ENCODE results near the gene KIAA1671. TPM values are rescaled to one million over a fixed set of nuclear protein-coding genes. Genes with fewer than 3 reads are reported as not detected.

Gene KIAA1671
- total RNA-seq, 4 donors from 2014 or later, result 20.9 to 41.8 (median 28.4) TPM

DNA sequence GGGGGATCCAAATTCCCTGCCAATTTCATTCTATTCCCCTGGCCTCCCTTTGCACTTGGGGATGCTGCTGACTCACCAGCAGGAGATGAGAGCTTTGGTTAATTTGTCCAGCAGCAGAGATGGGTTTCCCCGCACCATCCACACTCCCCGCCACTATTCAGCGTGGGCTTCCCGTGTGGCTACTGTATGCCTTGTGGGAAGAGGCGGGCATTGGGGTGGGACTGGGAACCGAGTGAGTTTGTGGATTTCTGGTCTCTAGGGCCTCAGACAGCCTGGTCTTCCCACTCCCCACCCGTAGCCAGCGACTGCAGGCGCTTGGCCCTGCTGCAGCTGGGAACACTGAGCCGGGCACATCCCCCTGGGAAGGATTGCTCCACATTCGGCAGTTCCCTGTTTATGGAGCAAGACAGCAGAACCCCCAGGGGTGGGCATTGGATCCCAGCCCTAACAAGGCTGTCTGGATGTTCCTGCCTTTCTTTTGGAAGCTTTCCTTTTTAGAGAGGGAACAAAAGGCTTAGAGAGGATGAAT lies 23.4 kb downstream of the KIAA1671 start:
- Histone ChIP-seq H3K27ac (peak overlapping the region; percentile 3 to 83 (median 82)), H3K36me3 (no peaks in the 10 kb centered on the region), H3K4me3 (peak overlapping the region in 1 of 2 donors; percentile 15), H3K27me3 (no peaks in the 10 kb centered on the region), H3K4me1 (peaks cover 0 to 32% (median 16%) of the 10 kb centered on the region in 3 donors), H3K9me3 (no peaks in the 10 kb centered on the region)
- peak; percentile 9 for TF ChIP-seq POLR2AphosphoS5 (IDR thresholded peaks at IDR 0.05)
- TF ChIP-seq, protein P1, sequence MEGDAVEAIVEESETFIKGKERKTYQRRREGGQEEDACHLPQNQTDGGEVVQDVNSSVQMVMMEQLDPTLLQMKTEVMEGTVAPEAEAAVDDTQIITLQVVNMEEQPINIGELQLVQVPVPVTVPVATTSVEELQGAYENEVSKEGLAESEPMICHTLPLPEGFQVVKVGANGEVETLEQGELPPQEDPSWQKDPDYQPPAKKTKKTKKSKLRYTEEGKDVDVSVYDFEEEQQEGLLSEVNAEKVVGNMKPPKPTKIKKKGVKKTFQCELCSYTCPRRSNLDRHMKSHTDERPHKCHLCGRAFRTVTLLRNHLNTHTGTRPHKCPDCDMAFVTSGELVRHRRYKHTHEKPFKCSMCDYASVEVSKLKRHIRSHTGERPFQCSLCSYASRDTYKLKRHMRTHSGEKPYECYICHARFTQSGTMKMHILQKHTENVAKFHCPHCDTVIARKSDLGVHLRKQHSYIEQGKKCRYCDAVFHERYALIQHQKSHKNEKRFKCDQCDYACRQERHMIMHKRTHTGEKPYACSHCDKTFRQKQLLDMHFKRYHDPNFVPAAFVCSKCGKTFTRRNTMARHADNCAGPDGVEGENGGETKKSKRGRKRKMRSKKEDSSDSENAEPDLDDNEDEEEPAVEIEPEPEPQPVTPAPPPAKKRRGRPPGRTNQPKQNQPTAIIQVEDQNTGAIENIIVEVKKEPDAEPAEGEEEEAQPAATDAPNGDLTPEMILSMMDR (IDR thresholded peaks at IDR 0.05), result no peak
- ATAC-seq, result peak; percentile 65
- WGBS, 2 donors (ENCODE audit: low coverage in 1 of 2), result 17% methylated on average over 1 of the region's 11 CpGs; no CpG with 5 or more reads in 1 of the 2 donors

DNA sequence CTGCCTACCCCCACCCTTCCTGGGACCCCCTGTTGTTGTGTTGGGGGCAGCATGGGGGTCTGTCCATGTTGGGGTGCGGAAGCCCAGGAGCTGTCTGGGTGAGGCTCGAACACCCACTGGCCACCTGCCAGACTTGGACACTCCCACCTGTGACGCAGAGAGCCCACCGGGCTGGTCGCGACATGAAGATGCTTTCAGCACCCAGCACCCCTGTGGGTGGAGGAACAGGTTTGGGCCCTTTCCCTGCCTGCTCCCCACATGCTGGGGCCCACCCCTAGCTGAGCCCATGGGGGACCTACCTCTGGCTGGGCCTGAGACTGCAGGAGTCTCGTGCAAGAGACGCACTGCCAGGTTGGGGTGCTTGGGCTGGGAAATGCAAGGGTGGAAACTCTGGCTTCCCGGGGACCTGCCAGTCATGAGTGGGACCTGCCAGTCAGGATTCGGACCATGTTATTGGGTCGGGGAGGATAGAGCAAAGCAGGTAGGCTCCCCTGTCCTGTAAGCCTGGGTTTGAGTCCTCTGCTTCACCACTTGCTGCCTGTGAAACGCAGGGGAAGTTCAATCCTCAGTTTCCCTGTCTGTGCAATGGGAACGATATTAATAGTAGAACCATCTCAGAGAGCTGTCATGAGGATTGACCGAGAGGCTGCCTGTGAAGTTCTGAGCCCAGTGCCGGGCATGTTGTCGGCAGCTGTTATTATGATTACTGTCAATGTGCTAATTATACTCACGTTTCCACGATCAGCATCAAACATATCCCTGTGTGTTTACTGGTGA lies 24.1 kb downstream of the KIAA1671 start:
- TF ChIP-seq POLR2A (IDR thresholded peaks at IDR 0.05) (no peak), EP300 (IDR thresholded peaks at IDR 0.05) (no peak), POLR2AphosphoS5 (IDR thresholded peaks at IDR 0.05) (no peak)
- TF ChIP-seq, protein P1 (IDR thresholded peaks at IDR 0.05), result no peak
- peak overlapping the region; percentile 3 to 83 (median 82) for H3K27ac ChIP-seq
- H3K4me1 ChIP-seq, result peaks cover 0 to 36% (median 16%) of the 10 kb centered on the region in 3 donors
- WGBS, 2 donors (ENCODE audit: low coverage in 1 of 2), result 25 to 33% methylated on average over 2 to 4 of the region's 18 CpGs
- ATAC-seq, result no peak
- no peaks in the 10 kb centered on the region for H3K36me3 ChIP-seq
- no peaks in the 10 kb centered on the region for H3K9me3 ChIP-seq
- peak overlapping the region in 1 of 2 donors; percentile 15 for H3K4me3 ChIP-seq
- H3K27me3 ChIP-seq, result no peaks in the 10 kb centered on the region

DNA sequence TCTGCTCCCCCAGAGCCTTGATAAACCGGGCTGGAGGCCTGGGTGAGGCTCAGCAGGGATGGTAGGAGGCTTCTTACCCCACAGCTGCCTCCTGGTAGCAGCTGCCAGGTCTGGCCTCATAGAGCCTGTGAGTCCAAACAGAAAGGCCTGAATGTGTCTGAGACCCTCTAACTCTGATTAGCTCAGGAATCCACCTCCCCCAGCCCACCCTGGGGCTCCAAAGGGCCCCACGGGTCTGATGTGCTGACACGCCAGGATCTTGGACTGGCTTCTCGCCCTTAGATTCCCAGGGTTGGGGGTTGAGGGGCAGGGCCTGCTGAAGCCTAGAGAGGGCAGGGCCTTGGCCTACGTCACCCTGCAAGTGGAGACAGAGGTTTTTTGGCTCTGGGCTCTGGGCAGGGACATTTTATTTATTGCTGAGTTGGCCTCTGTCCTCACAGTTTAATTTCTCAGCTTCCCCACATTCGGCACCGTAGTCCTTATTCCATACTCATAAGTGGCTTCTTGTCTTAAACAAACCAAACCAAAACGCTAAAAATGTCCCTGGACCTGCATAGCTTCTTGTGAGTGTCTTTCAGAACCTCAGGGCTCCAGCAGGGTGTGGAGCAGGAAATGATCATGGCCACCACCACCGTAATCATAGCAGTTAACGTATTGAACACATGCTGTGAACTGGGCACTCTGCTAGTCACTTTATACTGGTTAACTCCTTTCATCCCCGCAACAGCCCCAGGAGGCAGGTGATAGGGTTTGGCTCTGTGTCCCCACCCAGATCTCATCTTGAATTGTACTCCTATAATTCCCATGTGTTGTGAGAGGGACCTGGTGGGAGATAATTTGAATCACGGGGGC lies 25.1 kb downstream of the KIAA1671 start:
- no peaks in the 10 kb centered on the region for H3K9me3 ChIP-seq
- H3K27ac ChIP-seq, result peak overlapping the region; percentile 4 to 83 (median 82)
- no peaks in the 10 kb centered on the region for H3K36me3 ChIP-seq
- peak; percentile 7 for TF ChIP-seq POLR2AphosphoS5 (IDR thresholded peaks at IDR 0.05)
- TF ChIP-seq POLR2A (IDR thresholded peaks at IDR 0.05), result no peak
- WGBS, 2 donors (ENCODE audit: low coverage in 1 of 2), result 48 to 57% methylated on average over 6 to 9 of the region's 12 CpGs
- peak; percentile 78 for ATAC-seq
- peaks cover 0 to 42% (median 16%) of the 10 kb centered on the region in 3 donors for H3K4me1 ChIP-seq
- no peak overlapping the region for H3K4me3 ChIP-seq
- no peaks in the 10 kb centered on the region for H3K27me3 ChIP-seq

DNA sequence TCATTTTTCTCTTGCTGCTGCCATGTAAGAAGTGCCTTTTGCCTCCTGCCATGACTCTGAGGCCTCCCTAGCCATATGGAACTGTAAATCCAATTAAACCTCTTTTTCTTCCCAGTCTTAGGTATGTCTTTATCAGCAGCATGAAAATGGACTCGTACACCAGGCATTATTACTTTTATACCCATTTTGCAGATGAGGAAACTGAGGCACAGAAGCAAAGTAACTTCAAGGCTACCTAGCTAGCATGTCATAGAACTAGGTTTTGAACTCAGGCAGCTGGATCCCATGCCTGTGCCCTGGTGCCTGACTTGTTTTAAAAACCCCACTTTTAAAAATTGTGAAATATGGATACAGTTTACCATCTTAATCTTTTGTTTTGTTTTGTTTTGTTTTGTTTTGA lies 25.8 kb downstream of the KIAA1671 start:
- Histone ChIP-seq H3K4me3 (no peak overlapping the region), H3K27ac (peak overlapping the region in 3 of 4 donors; percentile 81 to 83 (median 82)), H3K36me3 (no peaks in the 10 kb centered on the region), H3K4me1 (peaks cover 0 to 49% (median 16%) of the 10 kb centered on the region in 3 donors), H3K9me3 (no peaks in the 10 kb centered on the region), H3K27me3 (no peaks in the 10 kb centered on the region)
- TF ChIP-seq POLR2A (IDR thresholded peaks at IDR 0.05), result no peak
- TF ChIP-seq, protein P1 (IDR thresholded peaks at IDR 0.05), result no peak
- no peak for TF ChIP-seq EP300 (IDR thresholded peaks at IDR 0.05)
- no peak for TF ChIP-seq POLR2AphosphoS5 (IDR thresholded peaks at IDR 0.05)
- no peak for ATAC-seq
- WGBS, 2 donors (ENCODE audit: low coverage in 1 of 2), result 89% methylated on average over 1 of the region's 1 CpG; no CpG with 5 or more reads in 1 of the 2 donors

DNA sequence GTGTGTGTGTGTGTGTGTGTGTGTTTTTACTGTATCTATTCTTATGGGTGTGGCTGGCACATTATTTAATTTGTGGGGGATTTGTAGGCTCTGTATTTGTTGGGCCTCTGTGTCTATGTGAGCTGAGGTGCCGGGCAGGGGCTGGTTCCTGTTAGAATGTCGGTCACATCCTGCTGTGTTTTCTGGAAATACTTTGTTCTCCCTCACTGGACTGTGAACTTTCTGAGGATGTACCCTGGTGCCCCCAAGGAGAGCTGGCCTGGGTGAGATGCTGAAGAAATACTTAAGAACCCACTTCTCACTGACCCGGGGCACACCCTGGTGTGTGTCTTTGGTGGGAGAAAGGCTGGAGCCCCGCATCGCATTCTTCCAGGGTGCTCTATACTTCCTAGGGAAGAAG lies 28.6 kb downstream of the KIAA1671 start:
- peaks cover 0 to 45% (median 13%) of the 10 kb centered on the region in 3 donors for H3K4me1 ChIP-seq
- H3K27me3 ChIP-seq, result no peaks in the 10 kb centered on the region
- TF ChIP-seq POLR2AphosphoS5 (IDR thresholded peaks at IDR 0.05) (no peak), POLR2A (IDR thresholded peaks at IDR 0.05) (no peak), EP300 (IDR thresholded peaks at IDR 0.05) (no peak)
- TF ChIP-seq, protein P1 (IDR thresholded peaks at IDR 0.05), result no peak
- no peaks in the 10 kb centered on the region for H3K9me3 ChIP-seq
- peak overlapping the region in 1 of 4 donors; percentile 24 for H3K27ac ChIP-seq
- H3K4me3 ChIP-seq, result no peak overlapping the region
- no peaks in the 10 kb centered on the region for H3K36me3 ChIP-seq
- 100% methylated on average over 1 of the region's 5 CpGs; no CpG with 5 or more reads in 1 of the 2 donors for WGBS, 2 donors (ENCODE audit: low coverage in 1 of 2)
- no peak for ATAC-seq

All from gastroesophageal sphincter (tissue), 4 donors.